ENCODE data around the gene NKD1.

The NKD1 gene

DNA sequence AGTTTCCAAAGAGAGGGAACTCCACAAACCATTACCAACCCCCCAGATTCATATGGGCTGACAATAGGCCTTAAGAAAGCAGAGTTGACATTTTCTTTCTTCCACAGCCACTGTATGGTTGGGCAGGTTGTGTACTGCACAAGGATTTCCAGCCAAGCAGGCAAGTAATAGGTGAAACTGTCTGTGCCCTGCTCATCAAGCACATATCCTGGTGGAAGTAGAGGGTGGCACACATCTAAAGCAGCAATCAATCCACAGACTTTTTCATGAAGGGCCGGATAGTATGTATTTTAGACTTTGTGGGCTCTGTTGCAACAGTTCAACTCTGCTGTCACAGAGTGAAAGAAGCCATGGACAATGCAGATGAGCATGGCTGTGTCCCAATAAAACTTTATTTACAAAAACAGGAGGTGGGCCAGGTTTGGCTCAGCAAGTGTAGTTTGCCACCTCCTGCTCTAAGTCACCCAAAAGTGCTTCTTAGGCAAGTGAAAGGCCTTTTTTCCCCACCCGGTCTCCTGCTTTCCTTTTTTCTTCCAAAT lies 69.5 kb downstream of the NKD1 start:
- Mint-ChIP-seq H3K27me3 (no peaks in the 10 kb centered on the region), H3K4me1 (peaks cover 7% of the 10 kb centered on the region), H3K27ac (no peak overlapping the region), H3K36me3 (ENCODE audit: low read depth) (no peaks in the 10 kb centered on the region), H3K4me3 (no peak overlapping the region), H3K9me3 (no peaks in the 10 kb centered on the region)
- DNase-seq (no peak), ATAC-seq (no peak)

DNA sequence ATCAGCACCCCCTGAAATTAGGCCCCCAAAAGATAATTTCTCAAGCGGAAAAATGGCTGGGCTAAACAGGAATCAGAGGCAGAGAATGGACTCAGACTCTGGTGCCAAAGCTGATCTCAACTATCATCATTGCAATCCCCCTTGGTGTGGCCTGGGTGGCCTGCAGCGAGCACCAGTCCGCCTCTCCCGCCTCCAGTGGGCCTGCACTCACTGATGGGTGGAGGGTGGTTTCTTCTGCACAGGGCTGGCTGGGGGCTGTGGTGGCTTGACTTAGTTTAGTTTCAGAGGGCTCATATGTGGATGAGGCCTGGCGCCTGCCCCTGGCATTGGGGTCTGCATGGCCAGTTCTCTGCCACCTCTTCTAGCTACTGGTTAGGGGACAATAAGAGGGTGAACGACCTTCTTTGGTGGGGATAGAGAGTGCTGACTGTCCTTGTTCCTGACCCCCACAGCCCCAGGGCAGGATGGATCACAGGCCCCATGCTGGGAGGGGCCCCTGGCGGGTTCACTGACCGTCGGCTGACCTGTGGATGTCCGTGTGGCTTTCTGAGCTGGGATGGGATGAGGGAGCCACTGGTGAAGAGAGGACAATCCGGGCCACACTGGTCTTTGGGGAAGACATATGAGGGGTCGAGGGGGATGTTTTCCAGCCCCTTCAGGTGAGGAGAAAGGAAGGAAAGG lies 70.2 kb downstream of the NKD1 start:
- Mint-ChIP-seq H3K27ac (no peak overlapping the region), H3K27me3 (no peaks in the 10 kb centered on the region), H3K36me3 (ENCODE audit: low read depth) (no peaks in the 10 kb centered on the region), H3K9me3 (no peaks in the 10 kb centered on the region), H3K4me1 (peaks cover 7% of the 10 kb centered on the region), H3K4me3 (no peak overlapping the region)
- ATAC-seq (no peak), DNase-seq (no peak)

DNA sequence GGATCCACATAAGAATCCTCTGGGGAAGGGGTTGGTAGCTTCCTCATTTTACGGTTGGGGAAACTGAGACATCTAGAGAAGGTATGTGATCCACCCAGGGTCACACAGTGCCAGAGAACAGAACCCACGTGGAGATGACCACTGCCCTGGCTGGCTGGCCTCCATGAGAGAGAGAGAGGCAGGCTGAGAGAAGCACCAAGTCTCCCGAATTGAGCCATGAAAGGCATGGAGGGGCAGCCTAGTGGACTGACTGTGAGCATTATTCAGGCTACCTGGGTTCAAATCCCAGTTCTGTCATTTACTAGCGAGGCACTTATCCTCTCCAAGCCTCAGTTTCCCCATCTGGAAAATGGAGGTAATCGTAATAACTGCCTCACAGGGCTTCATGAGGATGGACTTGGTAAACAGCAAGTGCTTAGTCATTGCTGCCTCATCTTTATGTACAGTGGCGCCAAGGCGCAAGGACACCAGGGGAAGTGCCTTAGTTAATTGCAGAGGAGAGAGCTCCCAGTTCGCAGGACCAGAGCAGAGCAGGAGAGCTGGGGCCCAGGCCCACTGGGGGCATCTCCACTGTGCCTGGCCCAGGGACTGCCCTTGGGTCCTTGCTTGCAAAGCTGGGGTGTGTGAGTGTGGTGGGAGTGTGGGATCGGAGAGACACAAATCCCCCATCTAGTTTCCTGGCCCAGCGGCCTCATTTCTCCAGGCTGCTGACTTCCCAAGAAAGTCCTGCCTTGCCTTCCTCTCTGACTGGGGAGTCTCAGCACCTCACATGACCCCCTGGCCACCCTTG lies 71.7 kb downstream of the NKD1 start:
- DNase-seq (no peak), ATAC-seq (no peak)
- Mint-ChIP-seq H3K27ac (no peak overlapping the region), H3K4me1 (peaks cover 14% of the 10 kb centered on the region), H3K9me3 (no peaks in the 10 kb centered on the region), H3K27me3 (no peaks in the 10 kb centered on the region), H3K36me3 (ENCODE audit: low read depth) (no peaks in the 10 kb centered on the region), H3K4me3 (no peak overlapping the region)

DNA sequence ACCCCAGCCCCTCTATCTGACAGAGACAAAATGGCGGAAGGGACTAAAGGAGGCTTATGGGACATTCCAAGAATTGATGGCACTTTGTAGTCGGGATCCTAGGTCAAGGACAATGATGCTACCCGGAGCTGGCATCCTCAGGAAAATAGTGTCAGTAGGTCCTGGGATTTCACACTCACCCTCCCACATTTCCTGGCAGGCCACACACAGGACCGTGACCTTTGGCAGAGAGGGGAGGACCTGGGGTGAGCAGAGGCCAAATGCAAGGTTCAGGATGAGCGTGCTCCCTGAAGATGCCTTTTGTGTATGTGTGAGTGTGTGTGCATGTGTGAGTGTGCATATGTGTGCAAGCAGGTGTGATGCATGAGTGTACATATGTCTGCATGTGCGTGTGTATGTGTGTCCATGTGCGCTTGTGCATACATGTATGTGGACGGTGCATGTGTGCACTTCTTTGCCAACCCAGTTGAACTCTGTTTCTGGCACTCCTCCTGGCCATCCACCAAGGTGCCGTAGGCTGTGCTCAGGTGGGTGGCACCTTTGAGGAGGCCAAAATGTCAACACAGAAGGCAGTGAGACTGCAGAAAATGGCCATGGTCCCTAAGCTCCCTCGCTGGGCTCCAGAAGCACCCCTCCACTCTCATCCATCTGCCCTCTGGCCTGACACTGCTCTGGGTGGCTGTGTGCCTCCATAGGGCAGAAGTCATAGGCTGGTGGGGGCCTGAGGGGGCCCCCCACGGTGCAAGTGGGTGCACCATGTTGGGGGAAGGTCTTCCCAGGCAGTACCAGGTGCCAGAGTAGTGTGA lies 72.7 kb downstream of the NKD1 start:
- Mint-ChIP-seq H3K9me3 (no peaks in the 10 kb centered on the region), H3K4me1 (peaks cover 14% of the 10 kb centered on the region)
- ATAC-seq = no peak

DNA sequence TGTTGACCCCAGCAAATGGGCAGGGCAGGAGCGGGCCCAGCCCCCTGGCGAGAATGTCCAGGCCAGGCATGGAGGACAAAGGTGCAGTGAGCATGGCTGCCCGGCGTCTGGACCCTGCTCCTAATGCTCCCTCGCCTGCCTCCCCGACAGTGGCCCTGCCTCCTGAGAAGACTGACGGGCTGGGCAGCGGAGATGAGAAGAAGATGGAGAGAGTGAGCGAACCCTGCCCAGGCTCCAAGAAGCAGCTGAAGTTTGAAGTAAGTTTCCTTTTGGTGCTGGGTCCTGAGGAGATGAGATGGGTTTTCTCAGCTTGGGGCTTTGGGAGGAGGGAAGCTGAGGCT lies 73.2 kb downstream of the NKD1 start:
- Mint-ChIP-seq H3K27me3 (no peaks in the 10 kb centered on the region), H3K27ac (no peak overlapping the region), H3K4me1 (peaks cover 17% of the 10 kb centered on the region), H3K9me3 (no peaks in the 10 kb centered on the region), H3K36me3 (ENCODE audit: low read depth) (no peaks in the 10 kb centered on the region), H3K4me3 (no peak overlapping the region)
- no peak for ATAC-seq
- DNase-seq = no peak

More for the DNA sequence above, 72.7 kb downstream of the NKD1 start:
- no peaks in the 10 kb centered on the region for H3K36me3 Mint-ChIP-seq (ENCODE audit: low read depth)
- DNase-seq = no peak
- no peaks in the 10 kb centered on the region for H3K27me3 Mint-ChIP-seq
- H3K27ac Mint-ChIP-seq = no peak overlapping the region
- H3K4me3 Mint-ChIP-seq = no peak overlapping the region

DNA sequence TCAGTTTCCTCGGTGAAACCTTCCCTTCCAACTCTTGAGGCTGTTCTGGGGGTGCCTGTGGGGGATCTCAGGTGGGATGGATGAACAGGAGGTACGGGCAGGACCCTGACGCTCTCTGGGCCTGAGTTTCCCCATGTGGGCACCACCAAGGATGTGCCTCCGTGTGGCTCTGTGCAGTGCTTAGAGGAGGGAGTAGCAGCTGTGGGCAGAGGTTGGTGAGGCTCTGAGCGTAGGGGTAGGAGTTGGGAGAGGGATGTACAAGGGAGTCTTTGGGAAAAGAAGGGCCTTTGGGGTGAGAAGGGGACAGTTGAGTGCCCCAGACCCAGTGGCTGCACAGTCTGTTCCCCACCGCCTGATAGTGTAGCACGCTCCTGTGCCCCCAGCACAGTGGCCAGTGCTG lies 73.8 kb downstream of the NKD1 start:
- no peak for DNase-seq
- Mint-ChIP-seq H3K4me1 (peaks cover 22% of the 10 kb centered on the region), H3K4me3 (no peak overlapping the region), H3K27me3 (no peaks in the 10 kb centered on the region), H3K9me3 (no peaks in the 10 kb centered on the region), H3K27ac (no peak overlapping the region), H3K36me3 (ENCODE audit: low read depth) (no peaks in the 10 kb centered on the region)
- no peak for ATAC-seq

DNA sequence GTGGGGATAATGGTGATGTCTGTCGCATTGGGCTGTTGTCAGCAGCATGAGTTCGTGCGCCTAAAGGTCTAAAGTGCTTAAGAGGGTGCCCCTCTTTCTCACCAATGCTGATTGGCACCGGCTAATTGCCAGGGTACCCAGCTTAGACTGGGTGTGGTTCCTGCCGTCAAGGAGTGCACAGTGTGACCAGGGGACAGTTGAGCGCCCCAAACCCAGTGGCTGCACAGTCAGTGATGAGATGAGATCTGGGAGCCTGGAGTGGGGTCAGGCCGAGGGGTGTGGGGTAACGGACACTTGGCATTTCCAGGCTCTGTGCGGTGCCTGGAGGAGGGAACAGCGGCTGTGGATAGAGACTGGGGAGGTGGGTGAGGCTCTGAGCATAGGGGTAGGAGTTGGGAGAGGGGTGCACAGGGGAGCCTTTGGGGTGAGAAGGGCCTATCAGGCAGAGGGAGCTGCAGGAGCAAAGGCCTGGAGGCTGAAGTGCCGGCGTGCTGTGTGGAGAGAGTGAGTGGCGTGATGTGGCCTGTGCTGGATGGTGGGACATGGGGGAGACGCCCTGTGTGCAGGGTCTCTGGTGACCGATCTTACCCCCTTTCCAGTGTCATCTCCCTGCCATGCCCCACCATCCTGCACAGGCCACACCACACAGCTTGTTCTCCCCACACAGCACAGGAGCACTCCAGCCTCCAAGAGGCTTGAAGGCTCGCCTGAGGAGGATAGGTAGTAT lies 74.6 kb downstream of the NKD1 start:
- Mint-ChIP-seq H3K9me3 (no peaks in the 10 kb centered on the region), H3K27me3 (no peaks in the 10 kb centered on the region), H3K4me3 (no peak overlapping the region), H3K27ac (no peak overlapping the region), H3K4me1 (peaks cover 25% of the 10 kb centered on the region), H3K36me3 (ENCODE audit: low read depth) (no peaks in the 10 kb centered on the region)
- ATAC-seq (no peak), DNase-seq (no peak)

DNA sequence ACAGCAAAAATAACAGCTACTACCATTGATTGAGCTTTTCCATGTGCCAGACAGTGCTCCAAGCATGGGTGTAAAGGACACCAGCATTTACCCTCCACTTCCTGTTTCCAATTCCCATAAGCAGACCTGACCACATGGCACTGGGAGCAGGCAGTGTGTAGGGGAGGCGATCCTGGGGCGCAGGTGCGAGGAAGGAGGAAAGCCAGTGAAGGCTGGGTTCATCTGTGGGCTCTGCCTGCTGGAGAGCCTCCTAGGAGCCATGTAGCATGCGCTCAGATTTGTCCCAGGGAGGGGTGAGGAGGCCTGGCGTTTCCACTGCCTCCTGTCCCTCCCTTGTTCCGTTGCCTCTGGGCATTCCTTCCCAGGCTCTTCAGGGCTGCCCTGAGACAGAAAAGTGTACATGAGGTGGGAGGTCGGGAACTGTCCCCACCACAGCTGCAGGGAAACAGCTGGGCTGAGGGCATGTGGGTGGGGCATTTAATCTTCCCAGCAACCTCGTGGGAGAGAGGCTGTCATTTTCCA lies 76.3 kb downstream of the NKD1 start:
- no peak overlapping the region for H3K27ac Mint-ChIP-seq
- no peaks in the 10 kb centered on the region for H3K27me3 Mint-ChIP-seq
- no peak for DNase-seq
- no peak overlapping the region for H3K4me3 Mint-ChIP-seq
- no peaks in the 10 kb centered on the region for H3K36me3 Mint-ChIP-seq (ENCODE audit: low read depth)
- H3K9me3 Mint-ChIP-seq = no peaks in the 10 kb centered on the region
- H3K4me1 Mint-ChIP-seq = peaks cover 25% of the 10 kb centered on the region
- ATAC-seq = no peak

DNA sequence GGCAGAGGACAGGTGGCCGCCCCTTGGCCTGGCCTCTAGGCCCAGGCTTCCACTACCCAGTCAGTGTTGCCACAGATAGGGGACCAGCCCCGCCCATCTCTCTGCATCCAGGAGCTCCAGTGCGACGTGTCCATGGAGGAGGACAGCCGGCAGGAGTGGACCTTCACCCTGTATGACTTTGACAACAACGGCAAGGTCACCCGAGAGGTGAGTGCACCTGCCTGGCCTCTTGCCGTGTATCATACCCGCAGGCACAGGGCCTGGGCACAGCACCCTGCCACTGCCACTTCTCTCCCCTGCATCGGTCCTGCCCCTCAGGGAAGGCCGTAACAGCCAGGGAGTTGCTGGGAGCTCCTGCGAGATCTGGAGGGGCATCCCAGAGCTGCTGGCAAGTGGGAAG lies 77.2 kb downstream of the NKD1 start:
- Mint-ChIP-seq H3K27me3 (no peaks in the 10 kb centered on the region), H3K4me3 (no peak overlapping the region), H3K4me1 (peaks cover 25% of the 10 kb centered on the region), H3K36me3 (ENCODE audit: low read depth) (no peaks in the 10 kb centered on the region), H3K27ac (no peak overlapping the region), H3K9me3 (no peaks in the 10 kb centered on the region)
- ATAC-seq (no peak), DNase-seq (no peak)

DNA sequence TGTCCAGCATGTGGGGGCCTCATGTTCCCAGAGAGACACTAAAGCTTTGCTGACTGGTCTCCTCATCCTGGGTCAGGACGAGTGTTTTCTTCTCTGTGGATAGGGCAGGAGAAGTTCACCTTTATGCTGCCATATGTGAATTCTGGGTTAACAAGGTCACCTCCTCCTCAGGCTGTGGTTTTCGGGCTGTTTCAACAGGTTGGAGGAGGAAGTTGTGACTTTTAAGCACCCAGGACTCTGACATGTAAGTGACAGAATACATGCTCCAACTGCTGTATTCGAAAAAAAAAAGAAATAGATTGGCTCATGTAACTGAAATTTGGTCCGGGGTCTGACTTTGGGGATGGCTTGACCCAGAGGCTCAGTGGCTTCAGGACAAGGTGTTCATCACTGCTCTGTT lies 78.7 kb downstream of the NKD1 start:
- ATAC-seq (no peak), DNase-seq (no peak)
- H3K4me1 Mint-ChIP-seq = peaks cover 25% of the 10 kb centered on the region
- H3K27me3 Mint-ChIP-seq = no peaks in the 10 kb centered on the region
- peak overlapping the region; percentile 43 for H3K27ac Mint-ChIP-seq
- no peaks in the 10 kb centered on the region for H3K36me3 Mint-ChIP-seq (ENCODE audit: low read depth)
- H3K9me3 Mint-ChIP-seq = no peaks in the 10 kb centered on the region
- H3K4me3 Mint-ChIP-seq = no peak overlapping the region

DNA sequence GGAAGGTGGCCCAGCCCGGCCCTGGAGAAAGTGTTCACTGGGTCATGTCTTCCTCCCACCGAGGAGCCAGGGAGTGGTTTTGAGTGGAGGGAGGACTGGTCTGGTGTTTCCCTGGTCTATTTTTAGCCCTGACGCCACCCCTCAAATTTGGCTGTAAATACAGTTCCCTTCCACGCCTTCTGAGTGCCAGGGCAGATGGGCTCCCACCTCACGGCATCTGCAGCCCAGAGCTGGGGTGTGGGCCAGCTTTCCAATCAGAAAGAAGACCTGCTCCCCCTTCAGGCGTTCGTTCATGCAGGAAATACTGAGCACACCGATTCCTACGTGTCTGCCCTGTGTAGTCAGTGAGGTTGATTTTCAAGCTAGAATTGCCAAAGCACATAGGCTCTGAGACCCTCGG lies 79.2 kb downstream of the NKD1 start:
- Mint-ChIP-seq H3K4me1 (peaks cover 25% of the 10 kb centered on the region), H3K27me3 (no peaks in the 10 kb centered on the region), H3K9me3 (no peaks in the 10 kb centered on the region), H3K36me3 (ENCODE audit: low read depth) (no peaks in the 10 kb centered on the region), H3K4me3 (no peak overlapping the region), H3K27ac (peak overlapping the region; percentile 43)
- DNase-seq (peak; percentile 46), ATAC-seq (peak; percentile 60)

DNA sequence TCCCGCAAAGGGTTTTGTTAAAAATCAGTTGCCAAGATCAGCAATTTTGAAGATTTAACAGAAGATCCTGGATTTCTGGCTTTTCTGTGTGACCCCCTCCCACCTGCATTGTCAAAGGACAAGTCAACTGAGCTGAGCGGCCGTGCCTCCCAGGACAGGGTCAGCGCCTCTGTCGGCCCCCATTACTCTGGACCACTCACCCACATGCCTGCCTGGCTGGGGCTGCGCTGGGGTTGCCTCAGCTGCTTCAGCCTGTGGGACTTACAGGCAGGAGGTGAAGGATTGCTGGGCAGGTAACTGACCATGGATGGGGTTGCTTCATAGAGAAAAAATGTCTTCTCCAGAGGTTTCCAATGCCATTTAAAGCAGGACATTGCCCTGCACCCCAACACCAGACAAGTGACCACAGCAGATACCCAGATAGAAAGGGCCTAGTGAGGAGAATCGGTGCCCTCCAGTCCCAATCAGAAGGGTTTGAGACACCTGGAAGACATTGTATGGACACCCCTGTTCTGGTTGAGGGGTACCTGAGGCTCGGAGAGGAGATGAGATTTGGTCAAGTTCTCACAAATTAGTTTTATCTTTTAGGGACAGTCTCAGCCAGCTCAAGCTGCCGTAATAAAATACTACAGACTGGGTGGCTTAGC lies 80.1 kb downstream of the NKD1 start:
- ATAC-seq (no peak), DNase-seq (no peak)
- Mint-ChIP-seq H3K36me3 (ENCODE audit: low read depth) (no peaks in the 10 kb centered on the region), H3K27me3 (no peaks in the 10 kb centered on the region), H3K27ac (no peak overlapping the region), H3K4me1 (peaks cover 25% of the 10 kb centered on the region), H3K9me3 (no peaks in the 10 kb centered on the region), H3K4me3 (no peak overlapping the region)

DNA sequence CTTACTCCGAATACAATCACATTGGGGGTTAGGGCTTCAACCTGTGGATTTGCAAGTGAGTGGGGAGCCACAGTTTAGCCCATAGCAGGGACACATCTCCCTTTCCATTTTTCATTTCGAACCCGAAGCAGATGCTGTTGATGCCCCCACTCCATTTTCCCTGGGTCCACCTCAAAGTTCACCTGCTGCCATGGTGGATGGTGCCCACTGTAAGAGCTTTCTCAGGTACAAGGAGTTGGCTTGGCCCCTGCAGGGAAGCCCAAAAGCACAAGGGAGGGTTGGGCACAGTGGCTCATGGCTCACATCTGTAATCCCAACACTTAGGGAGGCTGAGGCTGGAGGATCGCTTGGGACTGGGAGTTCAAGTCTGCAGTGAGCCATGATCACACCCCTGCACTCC lies 81.1 kb downstream of the NKD1 start:
- H3K4me1 Mint-ChIP-seq = peaks cover 19% of the 10 kb centered on the region
- ATAC-seq (no peak), DNase-seq (no peak)
- no peak overlapping the region for H3K27ac Mint-ChIP-seq
- no peaks in the 10 kb centered on the region for H3K9me3 Mint-ChIP-seq
- H3K4me3 Mint-ChIP-seq = no peak overlapping the region
- no peaks in the 10 kb centered on the region for H3K36me3 Mint-ChIP-seq (ENCODE audit: low read depth)
- H3K27me3 Mint-ChIP-seq = no peaks in the 10 kb centered on the region
